ENCODE measurements around the gene SUV39H2. TPM values are rescaled to one million over a fixed set of nuclear protein-coding genes. Genes with fewer than 3 reads are reported as not detected.
"Not testable (repeated sequence)": the region's sequence is repeated elsewhere in the genome, so short reads cannot be mapped to it uniquely, and the experiment has no call there.

SUV39H2 gene
- polyA plus RNA-seq, 1 donor from 2014 or later, result 19.4 TPM

DNA sequence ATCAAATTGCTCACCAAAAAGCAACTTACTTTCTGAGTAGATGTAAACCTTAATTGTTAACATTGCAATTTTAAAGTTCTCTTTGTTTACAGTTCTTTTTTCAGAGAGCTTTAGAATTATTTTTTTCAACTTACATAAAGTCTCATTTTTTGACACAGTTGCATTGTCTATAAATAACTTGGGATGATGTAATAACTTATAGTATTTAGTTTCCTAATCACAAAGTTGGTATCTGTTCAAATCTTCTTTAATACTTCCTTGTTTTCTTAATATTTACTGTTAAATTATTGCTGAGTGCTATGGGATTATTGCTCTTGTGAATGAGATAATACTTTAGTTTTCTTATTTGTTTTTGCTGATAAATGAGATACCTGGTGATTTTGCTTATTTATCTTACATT is 18.9 kb upstream of the SUV39H2 start:
- H2AFZ ChIP-seq (ENCODE audit: low read depth, low read length), result no peak overlapping the region
- H3K9me3 ChIP-seq (ENCODE audit: low read length), result no peaks in the 10 kb centered on the region
- H3K27me3 ChIP-seq (ENCODE audit: insufficient read depth, low read depth, low read length), result no peaks in the 10 kb centered on the region
- no peak overlapping the region for H3K27ac ChIP-seq (ENCODE audit: low read length)
- no peak overlapping the region for H3K9ac ChIP-seq (ENCODE audit: low read length)
- no peak overlapping the region for H3K4me2 ChIP-seq (ENCODE audit: low read length)
- TF ChIP-seq SMC3 (conservative IDR thresholded peaks at IDR 0.05; ENCODE audit: poor library complexity) (no peak), EZH2 (IDR thresholded peaks at IDR 0.05; ENCODE audit: borderline replicate concordance, insufficient read depth, low read length, poor library complexity, severe bottlenecking) (no peak)
- TF ChIP-seq, protein P1, sequence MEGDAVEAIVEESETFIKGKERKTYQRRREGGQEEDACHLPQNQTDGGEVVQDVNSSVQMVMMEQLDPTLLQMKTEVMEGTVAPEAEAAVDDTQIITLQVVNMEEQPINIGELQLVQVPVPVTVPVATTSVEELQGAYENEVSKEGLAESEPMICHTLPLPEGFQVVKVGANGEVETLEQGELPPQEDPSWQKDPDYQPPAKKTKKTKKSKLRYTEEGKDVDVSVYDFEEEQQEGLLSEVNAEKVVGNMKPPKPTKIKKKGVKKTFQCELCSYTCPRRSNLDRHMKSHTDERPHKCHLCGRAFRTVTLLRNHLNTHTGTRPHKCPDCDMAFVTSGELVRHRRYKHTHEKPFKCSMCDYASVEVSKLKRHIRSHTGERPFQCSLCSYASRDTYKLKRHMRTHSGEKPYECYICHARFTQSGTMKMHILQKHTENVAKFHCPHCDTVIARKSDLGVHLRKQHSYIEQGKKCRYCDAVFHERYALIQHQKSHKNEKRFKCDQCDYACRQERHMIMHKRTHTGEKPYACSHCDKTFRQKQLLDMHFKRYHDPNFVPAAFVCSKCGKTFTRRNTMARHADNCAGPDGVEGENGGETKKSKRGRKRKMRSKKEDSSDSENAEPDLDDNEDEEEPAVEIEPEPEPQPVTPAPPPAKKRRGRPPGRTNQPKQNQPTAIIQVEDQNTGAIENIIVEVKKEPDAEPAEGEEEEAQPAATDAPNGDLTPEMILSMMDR (IDR thresholded peaks at IDR 0.05; ENCODE audit: poor library complexity, severe bottlenecking), result no peak
- H4K20me1 ChIP-seq (ENCODE audit: insufficient read depth), result no peaks in the 10 kb centered on the region
- H3F3A ChIP-seq (ENCODE audit: insufficient read depth, low read length, poor library complexity, severe bottlenecking), result no peaks in the 10 kb centered on the region
- H3K9me2 ChIP-seq (ENCODE audit: insufficient read depth, low read length), result no peaks in the 10 kb centered on the region
- H3K4me3 ChIP-seq (ENCODE audit: low read length), result no peak overlapping the region
- no peaks in the 10 kb centered on the region for H3K79me2 ChIP-seq (replicated peaks; ENCODE audit: insufficient read depth, low read length)
- H3K36me3 ChIP-seq (ENCODE audit: insufficient read depth, low read length), result no peaks in the 10 kb centered on the region

DNA sequence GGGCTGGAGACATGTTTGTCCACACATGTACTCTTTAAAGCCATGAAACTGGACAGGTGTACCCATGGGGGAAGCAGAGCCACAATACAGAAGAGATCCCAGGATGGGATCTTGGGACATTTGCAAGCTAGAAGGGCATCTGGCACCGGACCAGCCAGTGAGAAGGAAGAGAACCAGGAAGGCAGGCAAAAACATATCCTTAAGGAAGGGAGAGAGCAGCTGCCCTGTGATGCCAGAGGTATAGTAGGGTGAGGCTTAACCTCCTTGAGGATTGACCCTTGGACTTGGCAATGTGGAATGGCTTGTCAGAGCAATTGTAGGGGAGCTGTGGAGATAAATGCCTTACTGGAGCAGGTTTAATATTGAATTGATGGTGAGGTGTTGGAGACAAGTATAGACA is 17.9 kb upstream of the SUV39H2 start:
- no peaks in the 10 kb centered on the region for H3F3A ChIP-seq (ENCODE audit: insufficient read depth, low read length, poor library complexity, severe bottlenecking)
- no peaks in the 10 kb centered on the region for H3K79me2 ChIP-seq (replicated peaks; ENCODE audit: insufficient read depth, low read length)
- no peaks in the 10 kb centered on the region for H4K20me1 ChIP-seq (ENCODE audit: insufficient read depth)
- no peaks in the 10 kb centered on the region for H3K27me3 ChIP-seq (ENCODE audit: insufficient read depth, low read depth, low read length)
- H3K9me2 ChIP-seq (ENCODE audit: insufficient read depth, low read length), result no peaks in the 10 kb centered on the region
- no peak overlapping the region for H2AFZ ChIP-seq (ENCODE audit: low read depth, low read length)
- no peaks in the 10 kb centered on the region for H3K36me3 ChIP-seq (ENCODE audit: insufficient read depth, low read length)
- TF ChIP-seq TAF1 (IDR thresholded peaks at IDR 0.05; ENCODE audit: low read depth), result no peak
- TF ChIP-seq, protein P2, sequence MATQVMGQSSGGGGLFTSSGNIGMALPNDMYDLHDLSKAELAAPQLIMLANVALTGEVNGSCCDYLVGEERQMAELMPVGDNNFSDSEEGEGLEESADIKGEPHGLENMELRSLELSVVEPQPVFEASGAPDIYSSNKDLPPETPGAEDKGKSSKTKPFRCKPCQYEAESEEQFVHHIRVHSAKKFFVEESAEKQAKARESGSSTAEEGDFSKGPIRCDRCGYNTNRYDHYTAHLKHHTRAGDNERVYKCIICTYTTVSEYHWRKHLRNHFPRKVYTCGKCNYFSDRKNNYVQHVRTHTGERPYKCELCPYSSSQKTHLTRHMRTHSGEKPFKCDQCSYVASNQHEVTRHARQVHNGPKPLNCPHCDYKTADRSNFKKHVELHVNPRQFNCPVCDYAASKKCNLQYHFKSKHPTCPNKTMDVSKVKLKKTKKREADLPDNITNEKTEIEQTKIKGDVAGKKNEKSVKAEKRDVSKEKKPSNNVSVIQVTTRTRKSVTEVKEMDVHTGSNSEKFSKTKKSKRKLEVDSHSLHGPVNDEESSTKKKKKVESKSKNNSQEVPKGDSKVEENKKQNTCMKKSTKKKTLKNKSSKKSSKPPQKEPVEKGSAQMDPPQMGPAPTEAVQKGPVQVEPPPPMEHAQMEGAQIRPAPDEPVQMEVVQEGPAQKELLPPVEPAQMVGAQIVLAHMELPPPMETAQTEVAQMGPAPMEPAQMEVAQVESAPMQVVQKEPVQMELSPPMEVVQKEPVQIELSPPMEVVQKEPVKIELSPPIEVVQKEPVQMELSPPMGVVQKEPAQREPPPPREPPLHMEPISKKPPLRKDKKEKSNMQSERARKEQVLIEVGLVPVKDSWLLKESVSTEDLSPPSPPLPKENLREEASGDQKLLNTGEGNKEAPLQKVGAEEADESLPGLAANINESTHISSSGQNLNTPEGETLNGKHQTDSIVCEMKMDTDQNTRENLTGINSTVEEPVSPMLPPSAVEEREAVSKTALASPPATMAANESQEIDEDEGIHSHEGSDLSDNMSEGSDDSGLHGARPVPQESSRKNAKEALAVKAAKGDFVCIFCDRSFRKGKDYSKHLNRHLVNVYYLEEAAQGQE (IDR thresholded peaks at IDR 0.05; ENCODE audit: borderline replicate concordance), result no peak
- no peak for TF ChIP-seq RAD21 (conservative IDR thresholded peaks at IDR 0.05)
- TF ChIP-seq SMC3 (conservative IDR thresholded peaks at IDR 0.05; ENCODE audit: poor library complexity), result no peak
- no peak for TF ChIP-seq POLR2AphosphoS5 (IDR thresholded peaks at IDR 0.05)
- TF ChIP-seq MXI1 (conservative IDR thresholded peaks at IDR 0.05; ENCODE audit: poor library complexity, severe bottlenecking), result no peak
- no peak for TF ChIP-seq EZH2 (IDR thresholded peaks at IDR 0.05; ENCODE audit: borderline replicate concordance, insufficient read depth, low read length, poor library complexity, severe bottlenecking)
- TF ChIP-seq, protein P1 (IDR thresholded peaks at IDR 0.05; ENCODE audit: poor library complexity, severe bottlenecking), result no peak
- no peak overlapping the region for H3K4me2 ChIP-seq (ENCODE audit: low read length)
- no peak overlapping the region for H3K4me3 ChIP-seq (ENCODE audit: low read length)
- no peak overlapping the region for H3K27ac ChIP-seq (ENCODE audit: low read length)
- no peaks in the 10 kb centered on the region for H3K9me3 ChIP-seq (ENCODE audit: low read length)
- no peak overlapping the region for H3K9ac ChIP-seq (ENCODE audit: low read length)

DNA sequence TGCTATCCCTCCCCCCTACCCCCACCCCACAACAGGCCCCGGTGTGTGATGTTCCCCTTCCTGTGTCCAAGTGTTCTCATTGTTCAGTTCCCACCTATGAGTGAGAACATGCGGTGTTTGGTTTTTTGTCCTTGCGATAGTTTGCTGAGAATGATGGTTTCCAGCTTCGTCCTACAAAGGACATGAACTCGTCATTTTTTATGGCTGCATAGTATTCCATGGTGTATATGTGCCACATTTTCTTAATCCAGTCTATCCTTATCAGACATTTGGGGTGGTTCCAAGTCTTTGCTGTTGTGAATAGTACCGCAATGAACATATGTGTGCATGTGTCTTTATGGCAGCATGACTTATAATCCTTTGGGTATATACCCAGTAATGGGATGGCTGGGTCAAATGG is 14.2 kb upstream of the SUV39H2 start:
- not testable (repeated sequence) for H3F3A ChIP-seq (ENCODE audit: insufficient read depth, low read length, poor library complexity, severe bottlenecking); H3K9ac ChIP-seq (ENCODE audit: low read length); H3K9me2 ChIP-seq (ENCODE audit: insufficient read depth, low read length); H3K79me2 ChIP-seq (replicated peaks; ENCODE audit: insufficient read depth, low read length); H2AFZ ChIP-seq (ENCODE audit: low read depth, low read length); H3K9me3 ChIP-seq (ENCODE audit: low read length); H3K4me3 ChIP-seq (ENCODE audit: low read length); H3K27ac ChIP-seq (ENCODE audit: low read length); H4K20me1 ChIP-seq (ENCODE audit: insufficient read depth); H3K4me2 ChIP-seq (ENCODE audit: low read length); H3K27me3 ChIP-seq (ENCODE audit: insufficient read depth, low read depth, low read length); H3K36me3 ChIP-seq (ENCODE audit: insufficient read depth, low read length)

DNA sequence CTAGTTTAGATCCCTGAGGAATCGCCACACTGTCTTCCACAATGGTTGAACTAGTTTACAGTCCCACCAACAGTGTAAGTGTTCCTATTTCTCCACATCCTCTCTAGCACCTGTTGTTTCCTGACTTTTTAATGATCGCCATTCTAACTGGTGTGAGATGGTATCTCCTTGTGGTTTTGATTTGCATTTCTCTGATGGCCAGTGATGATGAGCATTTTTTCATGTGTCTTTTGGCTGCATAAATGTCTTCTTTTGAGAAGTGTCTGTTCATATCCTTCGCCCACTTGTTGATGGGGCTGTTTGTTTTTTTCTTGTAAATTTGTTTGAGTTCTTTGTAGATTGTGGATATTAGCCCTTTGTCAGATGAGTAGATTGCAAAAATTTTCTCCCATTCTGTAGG is 13.8 kb upstream of the SUV39H2 start:
- not testable (repeated sequence) for H4K20me1 ChIP-seq (ENCODE audit: insufficient read depth); H3F3A ChIP-seq (ENCODE audit: insufficient read depth, low read length, poor library complexity, severe bottlenecking); H3K9me2 ChIP-seq (ENCODE audit: insufficient read depth, low read length); H3K9ac ChIP-seq (ENCODE audit: low read length); H3K4me3 ChIP-seq (ENCODE audit: low read length); H3K27ac ChIP-seq (ENCODE audit: low read length); H2AFZ ChIP-seq (ENCODE audit: low read depth, low read length); H3K36me3 ChIP-seq (ENCODE audit: insufficient read depth, low read length); H3K27me3 ChIP-seq (ENCODE audit: insufficient read depth, low read depth, low read length); H3K79me2 ChIP-seq (replicated peaks; ENCODE audit: insufficient read depth, low read length); H3K9me3 ChIP-seq (ENCODE audit: low read length); H3K4me2 ChIP-seq (ENCODE audit: low read length)

Data from neural cell (in vitro differentiated cells).